Upper lobe of left lung (tissue), 6 donors: ENCODE data around the gene MED29. TPM values are rescaled to one million over a fixed set of nuclear protein-coding genes. Genes with fewer than 3 reads are reported as not detected.
A peak's percentile ranks its signal among the peaks of the same experiment; 100 is the strongest.

Source experiments
- ATAC-seq, 2 donors: fragments of 200-7000 bp; cut with Tn5 transposase; one replicate each; pipeline ENCODE4 v1.9.1; 2022; ENCODE audit warnings: mild to moderate bottlenecking in 2 of 2, moderate library complexity in 2 of 2; ENCODE audit not compliant: low FRiP score in 2 of 2
- DNase-seq, 2 donors: peaks; one replicate each; pipeline ENCODE4 v3.0.0-alpha.2; 2019 to 2020
- H3K27ac ChIP-seq, 4 donors: fragments of 200-600 bp; sonication (generic); one replicate each; pipeline ENCODE4 v1.5.1; 2016 to 2019
- H3K27me3 ChIP-seq, 4 donors: fragments of 200-600 bp; sonication (generic); one replicate each; pipeline ENCODE4 v1.5.1; 2017 to 2019
- H3K36me3 ChIP-seq, 4 donors: fragments of 200-600 bp; sonication (generic); one replicate each; pipeline ENCODE4 v1.5.1; 2016 to 2019
- H3K4me1 ChIP-seq, 4 donors: fragments of 200-600 bp; sonication (generic); one replicate each; pipeline ENCODE4 v1.5.1; 2018 to 2019
- H3K4me3 ChIP-seq, 4 donors: fragments of 200-600 bp; sonication (generic); one replicate each; pipeline ENCODE4 v1.5.1; 2017 to 2019; ENCODE audit warnings: mild to moderate bottlenecking in 2 of 4, moderate library complexity in 1 of 4
- H3K9me3 ChIP-seq, 4 donors: fragments of 200-600 bp; sonication (generic); one replicate each; pipeline ENCODE4 v1.5.1; 2018 to 2019
- CTCF ChIP-seq, 6 experiments: fragments of 450-650 bp in 4 of 6; fragments of 200-600 bp in 2 of 6; sonication (generic) in 2 of 6; IDR thresholded peaks; one replicate each; pipeline ENCODE4 v1.5.1; 2016 to 2019; ENCODE audit warnings: antibody characterized with exemption in 6 of 6
- EP300 ChIP-seq, 4 donors: sonication (generic); formaldehyde crosslinking; IDR thresholded peaks; one replicate each; pipeline ENCODE4 v1.5.1; 2017; ENCODE audit warnings: antibody characterized with exemption in 4 of 4, control low read depth in 2 of 4
- POLR2A ChIP-seq, 4 donors: fragments of 450-650 bp; IDR thresholded peaks; one replicate each; pipeline ENCODE4 v1.5.1; 2016 to 2017; ENCODE audit warnings: antibody characterized with exemption in 4 of 4, mild to moderate bottlenecking in 2 of 4
- POLR2AphosphoS5 ChIP-seq, 2 donors: sonication (generic); formaldehyde crosslinking; IDR thresholded peaks; one replicate each; pipeline ENCODE4 v1.5.1; 2017; ENCODE audit warnings: antibody characterized with exemption in 2 of 2
- WGBS, 2 donors: methylation state at CpG; one replicate each; pipeline ENCODE4 v1.1.5; 2017 to 2018; 5-methylcytosine and 5-hydroxymethylcytosine counted together
- total RNA-seq, 6 donors: library from RNA; depleted of rRNA in 4 of 6; stranded (reverse); fragments of >200 nt in 4 of 6; gene quantifications; one replicate each; pipeline versions ENCODE4 v1.1.0 to v1.2.1, GENCODE V29; 2016 to 2021
- donor health status: DM: no; HTN: no; CAD: no; lungs with moderate emphysema.
- donor health status: DM: no; HTN: yes; CAD: no; lungs with severe emphysema.

Gene MED29
- total RNA-seq, 6 donors from 2014 or later = 18.9 to 51.1 (median 33.7) TPM

DNA sequence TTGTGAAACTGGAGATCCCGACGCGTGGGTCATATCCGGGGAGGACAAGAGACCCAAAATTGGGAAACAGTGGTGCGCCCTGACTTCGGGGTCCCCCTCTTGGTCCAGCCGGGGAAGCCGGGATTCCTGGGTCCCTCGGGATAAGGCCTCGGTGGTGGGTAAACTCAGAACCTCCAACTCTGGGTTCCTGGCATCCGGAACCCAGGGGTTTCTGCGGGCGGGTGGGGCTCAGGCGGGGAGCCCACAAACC lies 16.2 kb downstream of the MED29 start:
- Histone ChIP-seq H3K4me1 (peaks cover 33 to 57% (median 44%) of the 10 kb centered on the region in 4 donors), H3K27me3 (no peaks in the 10 kb centered on the region)
- 0% methylated on average over 13 of the region's 14 CpGs; no CpG with 5 or more reads in 1 of the 2 donors for WGBS, 2 donors

DNA sequence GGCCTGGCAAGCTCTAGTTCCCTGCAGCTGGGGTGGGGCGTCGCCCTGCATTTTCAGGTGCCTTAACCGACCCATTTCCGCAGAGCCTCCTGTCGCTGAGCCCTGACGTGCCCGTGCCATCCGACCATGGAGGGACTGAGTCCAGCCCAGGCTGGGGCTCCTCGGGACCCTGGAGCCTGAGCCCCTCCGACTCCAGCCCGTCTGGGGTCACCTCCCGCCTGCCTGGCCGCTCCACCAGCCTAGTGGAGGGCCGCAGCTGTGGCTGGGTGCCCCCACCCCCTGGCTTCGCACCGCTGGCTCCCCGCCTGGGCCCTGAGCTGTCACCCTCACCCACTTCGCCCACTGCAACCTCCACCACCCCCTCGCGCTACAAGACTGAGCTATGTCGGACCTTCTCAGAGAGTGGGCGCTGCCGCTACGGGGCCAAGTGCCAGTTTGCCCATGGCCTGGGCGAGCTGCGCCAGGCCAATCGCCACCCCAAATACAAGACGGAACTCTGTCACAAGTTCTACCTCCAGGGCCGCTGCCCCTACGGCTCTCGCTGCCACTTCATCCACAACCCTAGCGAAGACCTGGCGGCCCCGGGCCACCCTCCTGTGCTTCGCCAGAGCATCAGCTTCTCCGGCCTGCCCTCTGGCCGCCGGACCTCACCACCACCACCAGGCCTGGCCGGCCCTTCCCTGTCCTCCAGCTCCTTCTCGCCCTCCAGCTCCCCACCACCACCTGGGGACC lies 16.6 kb downstream of the MED29 start:
- TF ChIP-seq POLR2AphosphoS5 (IDR thresholded peaks at IDR 0.05) (peak; percentile 87 to 98), EP300 (IDR thresholded peaks at IDR 0.05) (peak in 1 of 4 donors; percentile 8), CTCF (IDR thresholded peaks at IDR 0.05) (peak in 1 of 6 experiments; percentile 0), POLR2A (IDR thresholded peaks at IDR 0.05) (peak; percentile 8 to 71 (median 54))
- Histone ChIP-seq H3K27me3 (no peaks in the 10 kb centered on the region), H3K4me1 (peaks cover 33 to 55% (median 41%) of the 10 kb centered on the region in 4 donors), H3K27ac (peak overlapping the region; percentile 99 to 100 (median 100)), H3K36me3 (peaks cover 11 to 23% (median 15%) of the 10 kb centered on the region in 4 donors), H3K4me3 (peak overlapping the region; percentile 72 to 92 (median 80)), H3K9me3 (no peaks in the 10 kb centered on the region)
- peak; percentile 59 to 91 for DNase-seq
- WGBS, 2 donors = 17 to 35% methylated on average over 8 to 37 of the region's 40 CpGs
- ATAC-seq = no peak

More for the DNA sequence above, 16.2 kb downstream of the MED29 start:
- H3K4me3 ChIP-seq = peak overlapping the region; percentile 72 to 92 (median 80)
- TF ChIP-seq POLR2AphosphoS5 (IDR thresholded peaks at IDR 0.05) = no peak
- peaks cover 11 to 23% (median 15%) of the 10 kb centered on the region in 4 donors for H3K36me3 ChIP-seq
- H3K9me3 ChIP-seq = no peaks in the 10 kb centered on the region
- ATAC-seq (no peak), DNase-seq (no peak)
- peak overlapping the region; percentile 99 to 100 (median 100) for H3K27ac ChIP-seq

DNA sequence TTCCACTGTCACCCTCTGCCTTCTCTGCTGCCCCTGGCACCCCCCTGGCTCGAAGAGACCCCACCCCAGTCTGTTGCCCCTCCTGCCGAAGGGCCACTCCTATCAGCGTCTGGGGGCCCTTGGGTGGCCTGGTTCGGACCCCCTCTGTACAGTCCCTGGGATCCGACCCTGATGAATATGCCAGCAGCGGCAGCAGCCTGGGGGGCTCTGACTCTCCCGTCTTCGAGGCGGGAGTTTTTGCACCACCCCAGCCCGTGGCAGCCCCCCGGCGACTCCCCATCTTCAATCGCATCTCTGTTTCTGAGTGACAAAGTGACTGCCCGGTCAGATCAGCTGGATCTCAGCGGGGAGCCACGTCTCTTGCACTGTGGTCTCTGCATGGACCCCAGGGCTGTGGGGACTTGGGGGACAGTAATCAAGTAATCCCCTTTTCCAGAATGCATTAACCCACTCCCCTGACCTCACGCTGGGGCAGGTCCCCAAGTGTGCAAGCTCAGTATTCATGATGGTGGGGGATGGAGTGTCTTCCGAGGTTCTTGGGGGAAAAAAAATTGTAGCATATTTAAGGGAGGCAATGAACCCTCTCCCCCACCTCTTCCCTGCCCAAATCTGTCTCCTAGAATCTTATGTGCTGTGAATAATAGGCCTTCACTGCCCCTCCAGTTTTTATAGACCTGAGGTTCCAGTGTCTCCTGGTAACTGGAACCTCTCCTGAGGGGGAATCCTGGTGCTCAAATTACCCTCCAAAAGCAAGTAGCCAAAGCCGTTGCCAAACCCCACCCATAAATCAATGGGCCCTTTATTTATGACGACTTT lies 17.4 kb downstream of the MED29 start:
- peak overlapping the region; percentile 99 to 100 (median 100) for H3K27ac ChIP-seq
- H3K27me3 ChIP-seq = no peaks in the 10 kb centered on the region
- 25 to 40% methylated on average over 7 to 15 of the region's 20 CpGs for WGBS, 2 donors
- peaks cover 11 to 23% (median 15%) of the 10 kb centered on the region in 4 donors for H3K36me3 ChIP-seq
- no peak for ATAC-seq
- H3K9me3 ChIP-seq = no peaks in the 10 kb centered on the region
- peak in 1 of 2 donors; percentile 87 for DNase-seq
- peak overlapping the region; percentile 72 to 92 (median 80) for H3K4me3 ChIP-seq
- peaks cover 33 to 55% (median 42%) of the 10 kb centered on the region in 4 donors for H3K4me1 ChIP-seq
- TF ChIP-seq CTCF (IDR thresholded peaks at IDR 0.05) = no peak
- TF ChIP-seq POLR2AphosphoS5 (IDR thresholded peaks at IDR 0.05) = peak; percentile 72 to 96
- no peak for TF ChIP-seq EP300 (IDR thresholded peaks at IDR 0.05)
- TF ChIP-seq POLR2A (IDR thresholded peaks at IDR 0.05) = peak in 3 of 4 donors; percentile 20 to 22 (median 22)

- WGBS, 2 donors = 0 to 1% methylated on average over 13 to 40 of the region's 52 CpGs
- DNase-seq = peak; percentile 96 to 99
- Histone ChIP-seq H3K36me3 (peaks cover 11 to 23% (median 15%) of the 10 kb centered on the region in 4 donors), H3K4me3 (peak overlapping the region; percentile 72 to 92 (median 80)), H3K27ac (peak overlapping the region; percentile 99 to 100 (median 100)), H3K27me3 (no peaks in the 10 kb centered on the region), H3K4me1 (peaks cover 32 to 58% (median 45%) of the 10 kb centered on the region in 4 donors), H3K9me3 (no peaks in the 10 kb centered on the region)
- TF ChIP-seq POLR2A (IDR thresholded peaks at IDR 0.05) (peak in 3 of 4 donors; percentile 7 to 90 (median 50)), EP300 (IDR thresholded peaks at IDR 0.05) (peak in 3 of 4 donors; percentile 72 to 98 (median 97)), CTCF (IDR thresholded peaks at IDR 0.05) (peak in 1 of 6 experiments; percentile 30), POLR2AphosphoS5 (IDR thresholded peaks at IDR 0.05) (peak; percentile 97 to 99)
- ATAC-seq = peak; percentile 40 to 52
Measured at GRCh38 chr19:39409208-39410016, 18.2 kb downstream of the MED29 start.
